MM.1S (cell line): ENCODE measurements around the gene PPM1H.

Source experiments
- DNase-seq: peaks from one replicate; pipeline ENCODE4 v3.0.0-alpha.2; 2015
- H2AFZ ChIP-seq: fragments of 300-600 bp; sonication (generic); 2 replicates; pipeline ENCODE4 v1.6.0; 2016; ENCODE audit warnings: antibody characterized with exemption, low read length
- H3F3A ChIP-seq: fragments of 300-600 bp; sonication (generic); 2 replicates; pipeline ENCODE4 v1.6.1; 2016; ENCODE audit warnings: mild to moderate bottlenecking, antibody characterized with exemption, low read length, moderate library complexity, mixed read lengths; ENCODE audit not compliant: insufficient read depth
- H3K27ac ChIP-seq: fragments of 300-600 bp; sonication (generic); 2 replicates; pipeline ENCODE4 v1.5.1; 2016; ENCODE audit warnings: mild to moderate bottlenecking, low read length
- H3K27me3 ChIP-seq: fragments of 300-600 bp; sonication (generic); replicated peaks from 2 replicates; pipeline ENCODE4 v1.6.0; 2016; ENCODE audit warnings: low read length; ENCODE audit not compliant: insufficient read depth
- H3K36me3 ChIP-seq: fragments of 300-600 bp; sonication (generic); replicated peaks from 2 replicates; pipeline ENCODE4 v1.6.1; 2016; ENCODE audit warnings: mild to moderate bottlenecking, low read length, mixed read lengths; ENCODE audit not compliant: insufficient read depth
- H3K4me1 ChIP-seq: fragments of 300-600 bp; sonication (generic); 2 replicates; pipeline ENCODE4 v1.6.1; 2016; ENCODE audit warnings: low read length, mixed read lengths
- H3K4me2 ChIP-seq: fragments of 300-600 bp; sonication (generic); 2 replicates; pipeline ENCODE4 v1.6.0; 2016; ENCODE audit warnings: low read depth, low read length
- H3K4me3 ChIP-seq: fragments of 300-600 bp; sonication (generic); 2 replicates; pipeline ENCODE4 v1.5.1; 2016; ENCODE audit warnings: low read length, mixed read lengths
- H3K79me2 ChIP-seq: fragments of 300-600 bp; sonication (generic); 2 replicates; pipeline ENCODE4 v1.6.1; 2016; ENCODE audit warnings: mixed run types, low read length, mixed read lengths
- H3K9ac ChIP-seq: fragments of 300-600 bp; sonication (generic); 2 replicates; pipeline ENCODE4 v1.6.1; 2016; ENCODE audit warnings: low read length, mixed read lengths
- H3K9me2 ChIP-seq: fragments of 300-600 bp; sonication (generic); replicated peaks from 2 replicates; pipeline ENCODE4 v1.6.1; 2016; ENCODE audit warnings: mild to moderate bottlenecking, low read length, mixed read lengths; ENCODE audit not compliant: insufficient read depth
- H3K9me3 ChIP-seq: fragments of 300-600 bp; sonication (generic); replicated peaks from 2 replicates; pipeline ENCODE4 v1.6.1; 2016; ENCODE audit warnings: mild to moderate bottlenecking, low read length, mixed read lengths; ENCODE audit not compliant: insufficient read depth
- H4K20me1 ChIP-seq: fragments of 300-600 bp; sonication (generic); 2 replicates; pipeline ENCODE4 v1.6.1; 2016; ENCODE audit warnings: mild to moderate bottlenecking, low read length, moderate library complexity, mixed read lengths; ENCODE audit not compliant: insufficient read depth
- EZH2 ChIP-seq: fragments of 300-600 bp; sonication (generic); optimal IDR thresholded peaks from 2 replicates; pipeline ENCODE3; 2017; ENCODE audit warnings: low read depth, mild to moderate bottlenecking, antibody characterized with exemption, low read length, mixed read lengths
- EZH2phosphoT487 ChIP-seq: fragments of 300-600 bp; sonication (generic); IDR thresholded peaks from 2 replicates; pipeline ENCODE4 v1.6.1; 2018; ENCODE audit warnings: antibody characterized with exemption, low read length
- TF ChIP-seq, protein P1 (sequence below): fragments of 300-600 bp; sonication (generic); IDR thresholded peaks from 2 replicates; pipeline ENCODE4 v1.5.1; 2016; ENCODE audit warnings: antibody characterized with exemption, low read length, mixed read lengths

Gene PPM1H

DNA sequence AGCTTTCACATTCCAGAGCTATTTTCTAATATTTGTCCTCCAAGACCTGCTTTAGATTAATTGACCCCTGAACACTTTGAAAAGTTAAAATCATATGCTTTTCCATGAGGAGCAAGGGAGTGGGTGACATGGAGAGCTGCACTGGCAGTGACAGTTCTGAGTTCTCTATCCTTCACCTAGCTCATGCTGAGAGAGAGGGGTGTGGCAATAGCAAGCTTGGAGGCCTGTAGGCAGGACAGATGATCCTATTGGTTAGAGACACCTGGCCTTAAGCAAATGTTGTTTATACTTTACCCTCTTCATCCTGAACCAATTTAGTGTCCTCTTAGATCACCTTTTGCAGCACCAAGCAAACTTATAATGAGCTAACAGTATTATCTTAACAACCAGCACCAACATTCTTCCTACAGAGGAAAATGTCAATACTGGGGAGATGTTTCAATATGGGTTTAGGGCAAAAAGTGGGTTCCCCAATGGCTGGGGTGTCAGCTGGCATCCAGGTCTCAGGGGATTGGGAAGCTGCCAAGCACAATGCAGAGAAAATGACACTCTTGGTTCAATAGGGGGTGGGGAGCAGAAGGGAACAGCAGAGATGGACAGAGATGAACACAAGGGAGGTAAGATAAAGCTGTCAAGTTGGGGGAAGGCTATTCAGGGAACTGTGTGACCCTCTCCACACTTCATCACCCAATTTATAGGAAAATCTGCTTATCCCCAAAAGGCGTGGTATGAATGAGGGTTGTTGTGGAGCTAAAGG, 37.0 kb upstream of the PPM1H start:
- H3K9me3 ChIP-seq: no peaks in the 10 kb centered on the region
- no peak for DNase-seq
- TF ChIP-seq, protein P1, sequence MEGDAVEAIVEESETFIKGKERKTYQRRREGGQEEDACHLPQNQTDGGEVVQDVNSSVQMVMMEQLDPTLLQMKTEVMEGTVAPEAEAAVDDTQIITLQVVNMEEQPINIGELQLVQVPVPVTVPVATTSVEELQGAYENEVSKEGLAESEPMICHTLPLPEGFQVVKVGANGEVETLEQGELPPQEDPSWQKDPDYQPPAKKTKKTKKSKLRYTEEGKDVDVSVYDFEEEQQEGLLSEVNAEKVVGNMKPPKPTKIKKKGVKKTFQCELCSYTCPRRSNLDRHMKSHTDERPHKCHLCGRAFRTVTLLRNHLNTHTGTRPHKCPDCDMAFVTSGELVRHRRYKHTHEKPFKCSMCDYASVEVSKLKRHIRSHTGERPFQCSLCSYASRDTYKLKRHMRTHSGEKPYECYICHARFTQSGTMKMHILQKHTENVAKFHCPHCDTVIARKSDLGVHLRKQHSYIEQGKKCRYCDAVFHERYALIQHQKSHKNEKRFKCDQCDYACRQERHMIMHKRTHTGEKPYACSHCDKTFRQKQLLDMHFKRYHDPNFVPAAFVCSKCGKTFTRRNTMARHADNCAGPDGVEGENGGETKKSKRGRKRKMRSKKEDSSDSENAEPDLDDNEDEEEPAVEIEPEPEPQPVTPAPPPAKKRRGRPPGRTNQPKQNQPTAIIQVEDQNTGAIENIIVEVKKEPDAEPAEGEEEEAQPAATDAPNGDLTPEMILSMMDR: no peak
- TF ChIP-seq EZH2phosphoT487 (no peak), EZH2 (no peak)

GRCh38 chr12:62969695-62970094, 34.7 kb upstream of the PPM1H start:
- H3F3A ChIP-seq: no peaks in the 10 kb centered on the region
- no peaks in the 10 kb centered on the region for H3K27me3 ChIP-seq
- no peaks in the 10 kb centered on the region for H4K20me1 ChIP-seq
- H3K79me2 ChIP-seq: no peaks in the 10 kb centered on the region
- no peak overlapping the region for H3K4me3 ChIP-seq
- no peak overlapping the region for H3K4me2 ChIP-seq
- H3K9ac ChIP-seq: no peak overlapping the region
- H3K36me3 ChIP-seq: no peaks in the 10 kb centered on the region
- no peak for DNase-seq
- H3K9me3 ChIP-seq: no peaks in the 10 kb centered on the region
- TF ChIP-seq EZH2phosphoT487: no peak
- TF ChIP-seq, protein P1: no peak
- H3K9me2 ChIP-seq: no peaks in the 10 kb centered on the region
- no peaks in the 10 kb centered on the region for H3K4me1 ChIP-seq
- H3K27ac ChIP-seq: no peak overlapping the region
- no peak overlapping the region for H2AFZ ChIP-seq

More for the DNA sequence above, 37.0 kb upstream of the PPM1H start:
- no peak overlapping the region for H2AFZ ChIP-seq
- no peaks in the 10 kb centered on the region for H3F3A ChIP-seq
- H3K27ac ChIP-seq: no peak overlapping the region
- H3K4me2 ChIP-seq: no peak overlapping the region
- no peaks in the 10 kb centered on the region for H3K4me1 ChIP-seq
- H3K9ac ChIP-seq: no peak overlapping the region
- no peaks in the 10 kb centered on the region for H3K36me3 ChIP-seq
- no peaks in the 10 kb centered on the region for H4K20me1 ChIP-seq
- H3K9me2 ChIP-seq: no peaks in the 10 kb centered on the region
- H3K27me3 ChIP-seq: no peaks in the 10 kb centered on the region
- H3K4me3 ChIP-seq: no peak overlapping the region
- no peaks in the 10 kb centered on the region for H3K79me2 ChIP-seq

GRCh38 chr12:62967701-62968100, 32.8 kb upstream of the PPM1H start:
- Histone ChIP-seq H3K4me3 (no peak overlapping the region), H3K9me2 (no peaks in the 10 kb centered on the region), H3K9me3 (no peaks in the 10 kb centered on the region), H3K4me2 (no peak overlapping the region), H4K20me1 (no peaks in the 10 kb centered on the region), H3K79me2 (no peaks in the 10 kb centered on the region), H2AFZ (no peak overlapping the region), H3K9ac (no peak overlapping the region), H3K27me3 (no peaks in the 10 kb centered on the region), H3F3A (no peaks in the 10 kb centered on the region), H3K27ac (no peak overlapping the region), H3K36me3 (no peaks in the 10 kb centered on the region), H3K4me1 (no peaks in the 10 kb centered on the region)
- DNase-seq: no peak
- TF ChIP-seq, protein P1: no peak
- no peak for TF ChIP-seq EZH2
